Neural progenitor cell (in vitro differentiated cells): ENCODE data around the gene CBX1. TPM values are rescaled to one million over a fixed set of nuclear protein-coding genes. Genes with fewer than 3 reads are reported as not detected.

Experiments
- DNase-seq: peaks from one replicate; pipeline ENCODE4 v3.0.0-alpha.2; 2016; ENCODE audit warnings: low spot score
- H2AFZ ChIP-seq: fragments of 200-600 bp; sonication (generic); replicated peaks from 2 replicates; pipeline ENCODE4 v1.6.1; 2016; ENCODE audit warnings: antibody characterized with exemption
- H3F3A ChIP-seq: fragments of 200-600 bp; sonication (generic); 2 replicates; pipeline ENCODE4 v1.6.1; 2016; ENCODE audit warnings: antibody characterized with exemption, low read depth
- H3K27ac ChIP-seq: fragments of 200-600 bp; sonication (generic); 2 replicates; pipeline ENCODE4 v1.5.1; 2016; ENCODE audit warnings: mild to moderate bottlenecking
- H3K27me3 ChIP-seq: fragments of 200-600 bp; sonication (generic); 2 replicates; pipeline ENCODE4 v1.6.1; 2016; ENCODE audit warnings: mild to moderate bottlenecking, moderate library complexity
- H3K36me3 ChIP-seq: fragments of 200-600 bp; sonication (generic); 2 replicates; pipeline ENCODE4 v1.5.1; 2016
- H3K4me1 ChIP-seq: fragments of 200-600 bp; sonication (generic); 2 replicates; pipeline ENCODE4 v1.6.1; 2016; ENCODE audit warnings: mixed run types
- H3K4me2 ChIP-seq: fragments of 200-600 bp; sonication (generic); 2 replicates; pipeline ENCODE4 v1.6.1; 2016
- H3K4me3 ChIP-seq: fragments of 200-600 bp; sonication (generic); 2 replicates; pipeline ENCODE4 v1.5.1; 2016
- H3K79me2 ChIP-seq: fragments of 200-600 bp; sonication (generic); 2 replicates; pipeline ENCODE4 v1.6.1; 2016; ENCODE audit warnings: low read depth
- H3K9ac ChIP-seq: fragments of 200-600 bp; sonication (generic); 2 replicates; pipeline ENCODE4 v1.6.1; 2016
- H3K9me3 ChIP-seq: fragments of 200-600 bp; sonication (generic); 2 replicates; pipeline ENCODE4 v1.5.1; 2016; ENCODE audit warnings: low read depth
- H4K20me1 ChIP-seq: fragments of 200-600 bp; sonication (generic); 2 replicates; pipeline ENCODE4 v1.6.1; 2016; ENCODE audit warnings: low read depth
- H3K27ac Mint-ChIP-seq: 3 replicates; pipeline ENCODE4 v1.8.0; 2021; ENCODE audit warnings: mixed read lengths
- H3K27me3 Mint-ChIP-seq: 2 replicates; pipeline ENCODE4 v1.8.0; 2022; ENCODE audit warnings: low read depth, mild to moderate bottlenecking, inconsistent platforms, moderate library complexity, mixed read lengths; ENCODE audit not compliant: insufficient read depth
- H3K36me3 Mint-ChIP-seq: 3 replicates; pipeline ENCODE4 v1.8.0; 2021; ENCODE audit warnings: mixed read lengths
- H3K4me1 Mint-ChIP-seq: 3 replicates; pipeline ENCODE4 v1.8.0; 2021; ENCODE audit warnings: mixed read lengths
- H3K4me3 Mint-ChIP-seq: 3 replicates; pipeline ENCODE4 v1.8.0; 2021; ENCODE audit warnings: mild to moderate bottlenecking, moderate library complexity, mixed read lengths
- H3K9me3 Mint-ChIP-seq: 3 replicates; pipeline ENCODE4 v1.8.0; 2020; ENCODE audit warnings: mixed read lengths
- CTCF ChIP-seq: fragments of 200-600 bp; sonication (generic); IDR thresholded peaks from 2 replicates; pipeline ENCODE4 v1.5.1; 2017; ENCODE audit warnings: antibody characterized with exemption, mild to moderate bottlenecking
- EZH2 ChIP-seq: fragments of 200-600 bp; sonication (generic); IDR thresholded peaks from 2 replicates; pipeline ENCODE4 v1.6.1; 2017; ENCODE audit warnings: antibody characterized with exemption, mild to moderate bottlenecking, moderate library complexity
- EZH2phosphoT487 ChIP-seq: fragments of 200-600 bp; sonication (generic); IDR thresholded peaks from 2 replicates; pipeline ENCODE4 v1.6.1; 2017; ENCODE audit warnings: antibody characterized with exemption
- total RNA-seq: library from RNA; depleted of rRNA; stranded (reverse); fragments of >200 nt; gene quantifications from 2 replicates; pipeline ENCODE4 v1.2.3, GENCODE V29; 2015; ENCODE audit warnings: low replicate concordance

CBX1 gene
- total RNA-seq, 1 donor from 2014 or later: 208 TPM

- Histone ChIP-seq H3K27me3 (no peaks in the 10 kb centered on the region), H3K79me2 (peaks cover 42% of the 10 kb centered on the region), H3K4me3 (no peak overlapping the region), H3K27ac (no peak overlapping the region), H3K36me3 (no peaks in the 10 kb centered on the region), H4K20me1 (no peaks in the 10 kb centered on the region), H2AFZ (no peak overlapping the region), H3K4me1 (peaks cover 7% of the 10 kb centered on the region), H3K9me3 (no peaks in the 10 kb centered on the region), H3F3A (peaks cover 4% of the 10 kb centered on the region), H3K4me2 (no peak overlapping the region), H3K9ac (no peak overlapping the region)
- TF ChIP-seq EZH2: no peak
- no peak for TF ChIP-seq EZH2phosphoT487
- no peak for TF ChIP-seq CTCF
- H3K9me3 Mint-ChIP-seq: no peaks in the 10 kb centered on the region
- H3K4me1 Mint-ChIP-seq: peaks cover 8% of the 10 kb centered on the region
- H3K27ac Mint-ChIP-seq: no peak overlapping the region
- no peaks in the 10 kb centered on the region for H3K36me3 Mint-ChIP-seq
- peaks cover 3% of the 10 kb centered on the region for H3K27me3 Mint-ChIP-seq
- DNase-seq: no peak
- H3K4me3 Mint-ChIP-seq: no peak overlapping the region
Observed at GRCh38 chr17:48113201-48113676, 12.0 kb upstream of the CBX1 start.

DNA sequence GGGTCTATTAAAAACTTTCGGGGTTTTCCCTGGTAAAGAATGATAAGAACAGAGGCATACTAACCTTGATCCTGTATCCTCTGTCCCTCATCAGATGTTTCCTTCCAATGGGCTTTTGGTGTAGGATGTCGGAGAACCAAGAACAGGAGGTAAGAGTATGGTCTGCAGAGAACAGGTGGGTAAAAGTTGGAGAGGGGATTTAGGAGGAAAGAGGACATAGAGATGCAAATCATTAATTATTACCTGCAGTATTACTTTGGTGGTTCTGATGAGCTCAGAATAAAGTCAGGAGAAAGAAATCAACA lies 10.6 kb upstream of the CBX1 start:
- H2AFZ ChIP-seq: no peak overlapping the region
- H3K9ac ChIP-seq: no peak overlapping the region
- no peak overlapping the region for H3K4me2 ChIP-seq
- no peak for DNase-seq
- Mint-ChIP-seq H3K9me3 (no peaks in the 10 kb centered on the region), H3K36me3 (no peaks in the 10 kb centered on the region), H3K4me1 (peaks cover 12% of the 10 kb centered on the region), H3K27me3 (peaks cover 3% of the 10 kb centered on the region), H3K27ac (no peak overlapping the region), H3K4me3 (no peak overlapping the region)
- H3K4me3 ChIP-seq: no peak overlapping the region
- no peaks in the 10 kb centered on the region for H3K9me3 ChIP-seq
- no peak overlapping the region for H3K27ac ChIP-seq
- peaks cover 7% of the 10 kb centered on the region for H3K4me1 ChIP-seq
- TF ChIP-seq EZH2phosphoT487: no peak
- TF ChIP-seq CTCF: no peak
- no peak for TF ChIP-seq EZH2
- H3K27me3 ChIP-seq: no peaks in the 10 kb centered on the region
- no peaks in the 10 kb centered on the region for H4K20me1 ChIP-seq
- peaks cover 45% of the 10 kb centered on the region for H3K79me2 ChIP-seq
- peaks cover 17% of the 10 kb centered on the region for H3F3A ChIP-seq
- H3K36me3 ChIP-seq: no peaks in the 10 kb centered on the region

- H3K9me3 ChIP-seq: no peaks in the 10 kb centered on the region
- no peaks in the 10 kb centered on the region for H3K27me3 ChIP-seq
- no peak overlapping the region for H3K4me3 Mint-ChIP-seq
- peaks cover 3% of the 10 kb centered on the region for H3K27me3 Mint-ChIP-seq
- H3K4me2 ChIP-seq: no peak overlapping the region
- no peak overlapping the region for H3K9ac ChIP-seq
- peaks cover 45% of the 10 kb centered on the region for H3K79me2 ChIP-seq
- H3F3A ChIP-seq: peaks cover 26% of the 10 kb centered on the region
- TF ChIP-seq EZH2 (no peak), EZH2phosphoT487 (no peak), CTCF (no peak)
- no peaks in the 10 kb centered on the region for H3K9me3 Mint-ChIP-seq
- no peak overlapping the region for H2AFZ ChIP-seq
- H3K36me3 Mint-ChIP-seq: no peaks in the 10 kb centered on the region
- peaks cover 7% of the 10 kb centered on the region for H3K4me1 ChIP-seq
- no peaks in the 10 kb centered on the region for H4K20me1 ChIP-seq
- H3K27ac ChIP-seq: no peak overlapping the region
- no peaks in the 10 kb centered on the region for H3K36me3 ChIP-seq
- no peak for DNase-seq
- H3K4me1 Mint-ChIP-seq: peaks cover 14% of the 10 kb centered on the region
- no peak overlapping the region for H3K4me3 ChIP-seq
- H3K27ac Mint-ChIP-seq: no peak overlapping the region
Observed at GRCh38 chr17:48110761-48111160, 9.5 kb upstream of the CBX1 start.
